HG03565 (cell line): ENCODE results near the gene RAC3.

Experiments
- ATAC-seq: cut with Tn5 transposase; IDR thresholded peaks from one replicate; pipeline ENCODE4 v1.9.1; 2021; ENCODE audit warnings: mild to moderate bottlenecking, moderate library complexity; ENCODE audit not compliant: unreplicated experiment

RAC3 gene

DNA sequence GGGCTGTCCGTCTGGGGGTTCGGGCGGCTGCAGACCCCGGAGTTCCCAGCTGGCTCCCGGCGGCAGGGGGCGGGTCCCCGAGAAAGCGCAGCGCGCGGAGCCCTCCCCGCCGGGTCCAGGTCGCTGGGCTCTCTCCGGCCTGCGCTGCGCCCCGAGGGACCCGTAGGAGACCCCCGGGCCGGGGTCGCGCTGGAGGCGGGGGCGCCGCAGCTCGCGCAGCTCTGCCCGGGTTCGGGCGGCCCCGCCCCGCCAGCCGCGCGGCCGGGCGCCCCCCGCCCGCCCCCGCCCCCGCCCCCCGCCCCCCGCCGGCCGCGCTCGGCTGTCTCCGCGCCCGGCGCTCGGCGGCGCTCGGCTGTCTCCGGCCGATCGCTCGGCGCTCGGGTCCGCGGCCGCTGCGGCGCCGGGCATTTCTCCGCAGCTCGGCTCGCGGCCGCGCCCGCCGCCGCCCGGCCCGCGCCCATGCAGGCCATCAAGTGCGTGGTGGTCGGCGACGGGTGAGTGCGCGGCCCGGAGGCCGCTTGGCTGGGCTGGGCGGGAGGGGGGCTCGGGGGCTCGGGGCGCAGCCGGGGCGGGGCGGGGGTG, at the start of gene RAC3:
TSS of gene RAC3 (plus strand) at position 376 of the 582 bp plus-strand sequence. CDS start at position 460, 84 bp downstream.
- no peak for ATAC-seq

DNA sequence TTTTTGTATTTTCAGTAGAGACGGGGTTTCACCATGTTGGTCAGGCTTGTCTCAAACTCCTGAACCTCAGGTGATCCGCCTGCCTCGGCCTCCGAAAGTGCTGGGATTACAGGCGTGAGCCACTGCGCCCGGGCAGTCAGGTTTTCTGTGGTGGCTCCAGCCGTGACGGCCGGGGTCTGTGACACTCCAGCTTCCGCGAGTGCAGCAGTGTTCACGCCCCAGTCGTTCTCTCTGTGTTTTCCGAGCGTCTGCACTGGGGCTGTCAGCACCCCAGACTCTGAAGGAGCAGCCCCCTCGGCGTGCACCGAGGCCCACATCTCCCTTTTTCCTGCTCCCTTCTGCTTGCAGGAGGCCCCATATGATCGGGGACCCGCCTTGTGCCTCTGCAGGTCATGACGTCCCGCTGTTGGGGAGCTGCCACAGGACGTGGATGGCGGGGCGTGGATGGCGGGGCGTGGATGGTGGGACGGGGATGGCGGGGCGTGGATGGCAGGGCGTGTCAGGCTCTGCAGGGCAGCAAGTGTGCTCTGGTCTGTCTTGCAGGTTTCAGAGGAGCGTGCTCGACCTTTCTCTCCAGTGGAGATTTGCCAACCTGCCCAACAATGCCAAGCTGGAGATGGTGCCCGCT, 48.4 kb upstream of the RAC3 start:
- no peak for ATAC-seq

DNA sequence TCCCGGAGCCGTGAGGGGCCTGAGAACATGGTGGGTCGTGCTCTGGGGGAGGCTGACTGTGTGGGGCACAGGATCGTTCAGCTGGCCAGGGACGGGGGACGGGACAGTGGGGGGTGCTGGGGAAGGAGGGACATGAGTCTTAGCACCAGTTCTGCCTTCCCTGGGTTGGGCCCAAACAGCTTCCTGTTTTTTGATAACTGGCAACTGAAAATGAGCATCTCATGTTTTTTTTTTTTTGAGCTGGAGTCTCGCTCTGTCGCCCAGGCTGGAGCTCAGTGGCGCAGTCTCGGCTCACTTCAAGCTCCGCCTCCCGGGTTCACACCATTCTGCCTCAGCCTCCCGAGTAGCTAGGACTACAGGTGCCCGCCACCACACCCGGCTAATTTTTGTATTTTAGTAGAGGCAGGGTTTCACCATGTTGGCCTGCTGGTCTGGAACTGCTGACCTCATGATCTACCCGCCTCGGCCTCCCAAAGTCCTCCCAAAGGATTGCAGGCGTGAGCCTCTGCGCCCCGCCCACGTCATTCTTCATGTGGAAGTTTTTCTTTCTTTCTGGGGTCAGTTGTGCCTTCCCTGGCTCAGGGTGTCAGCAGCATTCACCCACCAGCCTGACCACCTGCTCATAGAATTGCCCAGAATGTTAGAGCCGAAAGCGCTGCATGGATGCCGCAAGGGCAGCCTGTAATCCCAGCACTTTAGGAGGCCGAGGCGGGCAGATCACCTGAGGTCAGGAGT, 47.7 kb upstream of the RAC3 start:
- ATAC-seq: no peak

DNA sequence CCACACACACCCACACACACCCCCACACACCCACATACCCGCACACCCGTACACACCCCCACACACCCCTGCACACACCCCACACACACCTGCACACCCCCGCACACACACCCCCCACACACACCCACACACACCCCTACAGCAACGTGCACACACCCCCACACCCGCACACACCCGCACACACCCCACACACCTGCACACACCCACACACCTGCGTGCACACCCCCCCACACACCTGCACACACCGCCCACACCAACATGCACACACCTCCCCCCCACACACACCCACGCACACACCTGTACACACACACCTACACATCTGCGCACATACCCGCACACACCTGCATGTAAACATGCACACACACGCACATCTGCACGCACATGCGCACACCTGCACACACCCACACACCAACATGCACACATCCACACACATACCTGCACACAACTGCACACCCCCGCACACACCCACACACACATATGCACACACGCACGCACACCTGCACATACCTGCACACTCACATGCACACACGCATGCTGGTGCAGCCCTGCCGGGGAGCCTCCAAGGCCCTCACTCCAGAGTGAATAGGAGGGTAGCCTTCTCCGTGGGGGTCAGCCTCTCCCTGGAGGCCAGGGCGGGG, 46.6 kb upstream of the RAC3 start:
- ATAC-seq: no peak

DNA sequence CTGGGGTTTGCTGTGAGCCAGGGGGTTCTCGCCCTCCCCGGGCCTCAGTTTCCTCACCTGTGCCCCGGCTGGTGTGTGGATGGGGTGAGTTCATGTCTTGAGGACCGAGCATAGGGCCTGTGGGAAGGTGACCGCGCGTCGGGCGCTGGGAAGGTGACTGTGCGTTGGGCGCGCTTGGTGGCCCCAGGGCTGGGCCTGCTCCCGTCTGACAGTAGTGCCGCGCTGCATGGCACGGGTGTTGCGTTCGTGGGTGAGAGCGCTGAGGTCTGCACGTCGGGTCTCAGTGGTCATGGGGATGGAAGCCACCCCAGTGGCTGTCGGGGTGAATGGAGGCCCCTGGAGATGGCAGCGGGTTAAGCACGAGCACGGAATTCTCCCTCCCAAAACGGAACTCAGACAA, 44.9 kb upstream of the RAC3 start:
- no peak for ATAC-seq

DNA sequence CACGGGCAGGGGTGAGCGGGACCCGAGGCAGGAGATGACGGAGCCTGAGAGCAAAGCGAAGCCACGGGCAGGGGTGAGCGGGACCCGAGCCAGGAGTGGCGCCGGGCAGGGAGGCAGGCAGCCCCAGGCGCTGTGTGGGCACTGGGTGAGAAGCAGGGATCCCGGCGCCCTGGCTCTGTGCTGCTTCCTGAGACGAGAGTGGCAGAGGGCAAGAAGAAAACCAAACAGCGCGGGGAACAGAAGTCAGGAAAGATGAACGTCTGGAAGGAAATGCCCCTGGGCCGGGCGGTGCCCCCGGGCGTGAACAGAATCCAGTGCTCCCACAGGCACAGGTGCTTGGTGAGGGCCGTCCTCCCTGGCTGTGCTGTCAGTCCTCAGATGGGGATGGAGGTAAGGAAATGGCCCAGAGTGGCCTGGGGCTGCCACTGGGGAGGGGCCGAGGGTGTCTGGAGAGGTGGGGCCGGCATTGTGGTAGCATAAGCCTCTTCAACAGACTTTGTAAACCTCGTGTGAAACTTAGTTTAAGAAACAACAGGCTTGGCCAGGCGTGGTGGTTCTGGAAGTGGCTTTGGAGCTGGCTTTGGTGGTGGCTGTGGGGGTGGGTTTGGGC, 44.2 kb upstream of the RAC3 start:
- no peak for ATAC-seq

DNA sequence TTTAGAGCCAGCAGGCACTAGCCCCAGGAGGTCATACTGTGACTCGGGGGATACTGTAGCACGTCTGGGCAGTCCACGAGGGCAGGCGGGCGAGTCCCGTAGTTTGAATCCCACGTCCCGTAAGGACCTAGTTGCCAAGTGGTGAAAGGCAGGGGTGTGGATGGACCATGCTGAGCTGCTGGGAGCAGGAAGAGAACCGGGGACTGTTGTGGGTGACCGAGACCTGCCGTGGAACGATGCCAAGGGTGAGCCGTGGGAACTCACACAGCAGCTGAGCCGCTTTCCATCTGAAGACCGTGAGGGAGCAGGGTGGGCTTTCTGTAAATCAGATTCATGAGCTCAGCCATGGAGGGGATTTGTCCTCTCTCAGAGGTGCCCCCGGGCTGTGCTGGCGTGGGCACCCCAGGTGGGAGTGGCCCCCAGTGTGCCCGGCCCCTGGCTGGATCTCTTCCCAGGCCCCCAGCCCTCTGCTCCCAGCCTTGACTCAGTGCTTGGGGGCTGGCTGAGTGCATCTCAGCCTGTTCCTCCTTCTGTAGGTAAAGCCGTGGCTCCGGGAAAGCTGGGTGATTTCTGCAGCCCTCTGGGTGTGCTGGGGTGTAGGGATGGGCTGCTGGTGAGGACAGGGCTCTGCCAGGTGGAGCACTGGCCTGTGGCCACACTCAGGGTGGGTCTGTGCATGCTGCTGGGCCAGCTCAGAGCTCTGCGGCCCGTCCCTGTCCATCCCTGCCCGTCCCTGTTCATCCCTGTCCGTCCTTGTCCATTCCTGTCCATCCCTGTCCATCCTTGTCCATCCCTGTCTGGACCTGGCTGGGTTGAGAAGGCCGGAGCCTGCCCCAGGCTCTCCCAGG, 40.4 kb upstream of the RAC3 start:
- no peak for ATAC-seq

DNA sequence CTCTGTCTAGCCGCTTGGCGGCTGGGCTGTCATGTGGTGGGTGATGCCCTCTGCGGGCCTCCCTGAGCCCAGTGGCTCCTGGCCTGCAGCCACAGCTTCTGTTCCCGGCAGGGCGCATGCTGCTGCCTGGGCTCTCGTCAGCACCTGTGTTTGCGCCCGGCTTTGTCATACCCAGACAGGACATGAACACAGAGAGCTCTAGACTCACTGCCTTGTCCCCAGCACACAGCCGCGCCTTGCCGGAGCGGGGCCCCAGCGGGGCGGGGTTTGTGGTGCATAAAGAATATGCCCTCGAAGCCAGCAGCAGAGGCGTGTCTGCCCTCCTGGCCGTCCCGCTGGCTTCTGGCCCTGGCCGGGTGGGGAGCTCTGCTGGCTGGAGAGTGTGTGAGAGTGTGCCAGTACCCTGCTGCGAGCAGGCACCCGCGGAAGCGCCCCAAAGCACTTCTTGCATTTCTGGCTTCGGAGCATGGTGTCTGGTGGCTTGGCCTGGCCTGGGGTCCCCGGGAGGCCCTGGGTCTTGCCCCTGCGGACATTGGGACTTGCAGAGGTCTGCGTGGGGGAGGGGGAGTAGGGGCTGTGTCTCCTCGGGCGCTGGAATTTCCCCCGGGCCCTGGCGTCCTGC, 39.7 kb upstream of the RAC3 start:
- no peak for ATAC-seq

DNA sequence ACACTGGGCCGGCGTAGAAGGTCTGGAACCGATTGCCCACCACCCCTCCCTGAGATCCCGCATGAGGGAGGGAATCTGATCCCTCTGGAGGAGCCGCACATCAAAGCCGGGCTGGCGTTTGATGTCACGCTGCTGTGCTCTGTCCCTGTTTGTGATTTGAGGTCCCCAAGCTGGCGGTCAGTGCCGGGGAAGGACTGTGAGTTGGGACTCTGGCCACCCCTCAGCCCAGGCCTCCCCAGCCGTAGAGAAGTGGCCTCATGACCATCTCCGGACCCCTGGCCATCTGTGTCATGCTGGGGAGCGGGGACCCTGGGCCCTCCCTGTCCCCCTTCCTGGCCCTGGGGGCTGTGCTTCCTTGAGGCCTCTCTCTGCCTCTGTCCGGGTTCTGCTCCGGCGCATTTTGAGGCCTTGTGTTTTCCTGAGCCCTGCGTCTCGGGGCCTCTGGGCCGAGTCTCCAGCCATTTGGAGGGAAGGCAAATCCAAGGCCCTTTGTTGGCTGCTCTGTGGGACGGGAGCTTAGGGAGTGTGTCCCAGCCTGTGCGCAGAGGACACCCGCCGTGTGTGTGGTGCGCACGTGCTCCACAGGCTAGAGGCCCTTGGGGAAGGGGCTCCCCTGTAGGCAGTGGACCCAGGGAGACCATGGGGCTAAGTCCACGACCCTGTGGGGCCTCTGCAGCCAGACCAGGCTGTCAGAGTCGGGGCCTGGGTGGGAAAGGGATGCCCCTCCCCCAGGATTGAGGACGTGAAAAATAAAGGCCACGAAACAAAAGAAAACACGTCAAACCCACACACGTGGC, 39.0 kb upstream of the RAC3 start:
- ATAC-seq: no peak

DNA sequence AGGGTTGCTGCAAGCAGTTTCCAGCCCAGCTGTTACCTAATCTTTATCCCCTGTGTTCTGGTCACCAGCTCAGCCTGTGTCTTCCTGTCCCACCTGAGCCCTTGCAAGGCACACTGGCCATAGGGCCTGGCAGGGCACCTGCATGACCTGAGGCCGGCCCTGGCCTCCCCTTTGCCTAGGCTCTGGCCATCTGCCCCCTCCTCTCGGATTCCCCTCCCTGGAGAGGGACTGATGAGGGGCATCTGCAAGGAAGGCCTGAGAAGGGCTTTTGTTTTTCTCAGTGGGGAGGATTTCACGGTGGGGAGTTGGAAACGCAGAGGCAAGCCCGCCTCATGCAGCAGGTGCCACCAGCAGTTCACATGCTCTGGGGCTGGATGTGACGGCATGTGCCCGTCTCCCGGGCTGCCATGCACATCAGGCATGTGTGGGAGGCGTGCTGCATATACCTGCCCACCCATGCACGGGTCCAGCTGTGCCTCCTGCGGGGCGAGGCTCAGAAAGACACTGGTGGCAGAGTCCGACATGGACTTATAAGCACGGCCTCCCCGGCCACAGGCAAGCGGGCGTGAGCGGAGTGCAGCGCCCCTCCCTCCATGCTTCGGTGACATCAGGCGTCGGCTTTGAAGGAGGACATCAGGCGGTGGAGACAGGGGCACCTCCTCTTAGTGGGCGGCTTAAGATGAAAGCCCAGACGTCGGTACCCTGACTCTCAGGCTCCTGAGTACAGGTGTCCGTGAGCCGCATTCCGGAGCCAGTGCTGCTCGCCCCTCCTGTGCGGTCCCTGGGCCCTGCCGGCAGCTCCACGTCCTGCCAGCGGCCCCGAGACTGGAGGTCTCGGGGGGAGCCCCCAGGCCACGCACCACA, 37.5 kb upstream of the RAC3 start:
- ATAC-seq: no peak

DNA sequence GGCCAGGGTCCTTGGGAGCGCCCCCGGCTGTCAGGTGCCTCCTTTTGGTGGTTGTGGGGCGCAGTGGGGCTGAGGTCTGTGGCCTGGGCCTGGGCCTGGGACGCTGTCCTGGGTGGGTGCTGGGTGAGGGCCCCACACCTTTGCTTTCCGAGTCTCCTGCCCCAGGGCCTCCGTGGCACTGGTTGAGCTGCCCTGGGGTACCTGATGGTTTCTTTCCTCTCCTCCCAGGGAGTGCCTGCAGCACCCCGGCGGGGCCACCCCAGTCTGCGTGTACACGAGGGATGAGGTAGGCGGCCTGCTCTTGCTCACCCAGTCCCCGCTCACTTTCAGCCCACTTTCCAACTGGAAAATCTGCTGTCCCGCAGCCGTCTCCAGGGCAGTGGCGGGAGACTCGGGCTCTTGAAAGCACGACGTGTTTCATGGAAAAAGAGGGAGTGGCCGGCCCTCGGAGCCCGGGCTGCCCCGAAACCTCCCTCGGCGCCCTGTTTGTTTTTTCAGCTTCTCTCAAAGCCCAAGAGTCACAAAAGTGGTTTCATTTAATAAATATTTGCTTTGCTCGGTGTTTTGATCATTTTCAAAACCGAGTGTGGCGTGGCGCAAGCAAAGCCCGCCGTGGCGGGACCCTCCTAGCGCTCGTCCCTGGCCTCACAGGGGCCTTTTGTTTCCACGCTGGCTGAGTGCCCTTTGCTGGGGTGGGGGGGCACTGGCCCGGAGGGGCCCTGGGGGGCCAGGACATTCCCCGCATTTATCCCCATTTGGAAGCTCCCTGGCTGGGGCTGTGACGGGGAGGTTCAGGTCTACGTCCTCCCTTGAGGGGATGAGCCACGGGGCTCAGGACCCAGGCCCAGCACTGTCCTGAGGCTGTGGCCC, 36.6 kb upstream of the RAC3 start:
- ATAC-seq: no peak

DNA sequence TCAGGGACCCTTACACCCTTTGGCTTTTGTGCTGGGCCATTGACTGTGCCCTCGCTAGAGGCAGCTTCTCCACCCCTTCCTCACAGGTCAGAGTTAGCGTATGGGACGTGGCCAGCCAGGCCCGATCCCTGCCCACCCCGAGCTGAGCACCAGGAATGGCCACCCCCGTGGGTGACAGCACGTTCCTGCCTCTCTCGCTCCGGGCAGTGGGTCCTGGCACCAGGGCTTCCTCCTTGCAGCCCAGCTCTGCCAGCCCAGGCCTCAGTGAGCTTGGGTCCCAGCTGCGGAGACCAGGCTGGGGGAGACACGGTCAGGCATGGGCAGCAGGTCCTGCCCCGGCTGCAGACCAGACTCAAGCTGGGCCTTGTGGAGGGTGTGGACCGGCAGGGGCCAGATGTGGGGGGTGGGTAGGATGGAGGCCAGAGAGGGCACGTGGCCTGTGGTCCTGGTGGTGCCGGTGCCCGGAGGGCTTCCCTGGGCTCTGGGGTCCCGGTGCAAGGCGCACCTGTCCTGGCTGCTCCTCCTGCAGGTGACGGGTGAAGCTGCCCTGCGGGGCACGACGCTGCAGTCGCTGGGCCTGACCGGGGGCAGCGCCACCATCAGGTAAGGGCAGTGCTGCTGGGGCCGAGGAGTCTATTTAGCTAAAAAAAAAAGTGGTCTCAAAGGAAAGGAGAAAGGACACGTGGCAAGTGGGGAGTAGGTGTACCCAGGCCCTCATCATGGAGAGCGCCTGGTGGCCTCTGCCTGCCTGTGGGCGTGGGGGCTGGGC, 35.8 kb upstream of the RAC3 start:
- ATAC-seq: no peak

DNA sequence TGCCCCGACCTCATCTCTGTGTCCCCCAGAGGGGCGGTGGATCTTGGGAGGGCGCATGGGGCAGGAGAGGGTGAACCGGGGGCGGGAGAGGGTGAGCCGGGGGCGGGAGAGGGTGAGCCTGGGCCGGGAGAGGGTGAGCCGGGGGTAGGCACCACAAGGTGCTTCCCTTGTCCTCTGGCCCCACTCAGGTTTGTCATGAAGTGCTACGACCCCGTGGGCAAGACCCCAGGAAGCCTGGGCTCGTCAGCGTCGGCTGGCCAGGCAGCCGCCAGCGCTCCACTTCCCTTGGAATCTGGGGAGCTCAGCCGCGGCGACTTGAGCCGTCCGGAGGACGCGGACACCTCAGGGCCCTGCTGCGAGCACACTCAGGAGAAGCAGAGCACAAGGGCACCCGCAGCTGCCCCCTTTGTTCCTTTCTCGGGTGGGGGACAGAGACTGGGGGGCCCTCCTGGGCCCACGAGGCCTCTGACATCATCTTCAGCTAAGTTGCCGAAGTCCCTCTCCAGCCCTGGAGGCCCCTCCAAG, 35.2 kb upstream of the RAC3 start:
- no peak for ATAC-seq

DNA sequence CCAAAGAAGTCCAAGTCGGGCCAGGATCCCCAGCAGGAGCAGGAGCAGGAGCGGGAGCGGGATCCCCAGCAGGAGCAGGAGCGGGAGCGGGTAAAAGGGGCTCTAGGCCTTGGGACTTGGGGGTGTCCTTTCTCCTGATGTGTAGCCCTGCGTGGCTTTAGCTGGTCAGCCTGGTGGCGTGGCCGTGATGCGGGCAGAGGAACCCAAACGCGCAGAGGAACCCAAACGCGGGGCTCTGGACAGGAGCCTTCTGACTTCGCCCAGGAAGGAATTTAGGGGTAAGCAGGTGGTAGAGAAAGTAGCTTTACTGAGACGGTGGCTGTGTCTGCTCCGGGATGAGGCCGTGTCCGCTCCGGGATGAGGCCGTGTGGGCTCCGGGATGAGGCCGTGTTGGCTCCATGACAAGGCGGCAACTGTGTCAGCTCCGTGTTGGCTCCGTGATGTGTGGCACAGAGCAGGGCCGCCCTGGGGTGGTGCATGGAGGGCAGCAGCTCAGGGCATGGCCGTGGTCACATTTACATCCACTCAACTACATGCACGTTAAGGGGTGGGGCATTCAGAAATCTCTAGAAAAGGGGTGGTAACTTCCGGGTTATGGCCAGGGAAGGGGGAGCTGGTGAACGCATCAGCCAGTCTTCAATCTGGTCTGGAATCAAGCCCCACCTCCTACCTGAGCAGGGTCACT, 34.6 kb upstream of the RAC3 start:
- ATAC-seq: no peak

DNA sequence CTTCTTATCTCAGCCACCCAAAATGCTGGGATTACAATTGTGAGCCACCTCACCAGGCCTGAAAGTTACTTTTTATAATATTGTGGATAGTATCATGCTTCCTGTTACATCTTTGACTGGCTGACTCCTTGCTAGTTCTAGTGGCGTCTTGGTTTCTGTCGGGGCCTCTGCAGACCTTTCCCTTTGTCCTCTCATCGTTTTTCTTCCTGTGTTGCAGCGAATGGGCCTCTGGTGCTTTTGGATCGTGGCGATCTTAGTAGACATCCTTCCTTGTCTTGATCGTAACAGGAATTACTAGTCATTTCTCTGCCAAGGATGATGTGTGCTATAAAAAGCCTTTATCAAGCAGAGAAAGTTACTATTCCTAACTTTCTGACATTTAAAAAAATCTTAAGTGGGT, 33.3 kb upstream of the RAC3 start:
- no peak for ATAC-seq
